Uterus (tissue), 4 donors: ENCODE results near the gene PREB. TPM values are rescaled to one million over a fixed set of nuclear protein-coding genes. Genes with fewer than 3 reads are reported as not detected.

Source experiments
- DNase-seq, 2 donors: peaks; one replicate each; pipeline ENCODE4 v3.0.0-alpha.2; 2019 to 2020
- H3K27ac ChIP-seq, 2 donors: fragments of 200-600 bp; sonication (generic); 1 replicate in 1 of 2; 2 replicates in 1 of 2; pipeline ENCODE4 v1.5.1; 2016 to 2018
- H3K27me3 ChIP-seq, 2 donors: fragments of 200-600 bp; sonication (generic); one replicate each; pipeline ENCODE4 v1.5.1; 2018 to 2019; ENCODE audit warnings: control low read depth in 1 of 2
- H3K36me3 ChIP-seq, 2 donors: fragments of 200-600 bp; sonication (generic); one replicate each; pipeline ENCODE4 v1.5.1; 2019; ENCODE audit warnings: control low read depth in 1 of 2
- H3K4me1 ChIP-seq, 2 donors: fragments of 200-600 bp; sonication (generic); one replicate each; pipeline ENCODE4 v1.5.1; 2018 to 2019; ENCODE audit warnings: control low read depth in 1 of 2
- H3K4me3 ChIP-seq, 2 donors: fragments of 200-600 bp; sonication (generic); 1 replicate in 1 of 2; 2 replicates in 1 of 2; pipeline ENCODE4 v1.5.1; 2018 to 2019; ENCODE audit warnings: mild to moderate bottlenecking in 1 of 2
- H3K9me3 ChIP-seq, 2 donors: fragments of 200-600 bp; sonication (generic); one replicate each; pipeline ENCODE4 v1.5.1; 2019; ENCODE audit warnings: control low read depth in 1 of 2
- CTCF ChIP-seq, 4 experiments: fragments of 200-600 bp in 2 of 4; fragments of 450-650 bp in 2 of 4; sonication (generic) in 2 of 4; IDR thresholded peaks; one replicate each; pipeline ENCODE4 v1.5.1; 2016 to 2019; ENCODE audit warnings: antibody characterized with exemption in 4 of 4, mild to moderate bottlenecking in 2 of 4, moderate library complexity in 1 of 4
- POLR2A ChIP-seq, 2 donors: fragments of 450-650 bp; IDR thresholded peaks; one replicate each; pipeline ENCODE4 v1.6.1; 2016; ENCODE audit warnings: antibody characterized with exemption in 2 of 2, mild to moderate bottlenecking in 1 of 2, moderate library complexity in 1 of 2
- intact Hi-C: fragments of 100-400 bp; cut with DNase I; formaldehyde crosslinking; loops from one replicate; pipeline ENCODE4 v1.15.1; 2023; ENCODE audit warnings: low total_unique reads
- total RNA-seq, 4 donors: library from RNA; depleted of rRNA in 3 of 4; stranded (reverse); fragments of >200 nt in 3 of 4; gene quantifications; one replicate each; pipeline versions ENCODE4 v1.1.0 to v1.2.4, GENCODE V29; 2014 to 2023
- donor health status: DM: yes; HTN: yes; CAD: no.

The PREB gene
- total RNA-seq, 4 donors from 2014 or later = 37.7 to 91.0 (median 62.9) TPM

DNA sequence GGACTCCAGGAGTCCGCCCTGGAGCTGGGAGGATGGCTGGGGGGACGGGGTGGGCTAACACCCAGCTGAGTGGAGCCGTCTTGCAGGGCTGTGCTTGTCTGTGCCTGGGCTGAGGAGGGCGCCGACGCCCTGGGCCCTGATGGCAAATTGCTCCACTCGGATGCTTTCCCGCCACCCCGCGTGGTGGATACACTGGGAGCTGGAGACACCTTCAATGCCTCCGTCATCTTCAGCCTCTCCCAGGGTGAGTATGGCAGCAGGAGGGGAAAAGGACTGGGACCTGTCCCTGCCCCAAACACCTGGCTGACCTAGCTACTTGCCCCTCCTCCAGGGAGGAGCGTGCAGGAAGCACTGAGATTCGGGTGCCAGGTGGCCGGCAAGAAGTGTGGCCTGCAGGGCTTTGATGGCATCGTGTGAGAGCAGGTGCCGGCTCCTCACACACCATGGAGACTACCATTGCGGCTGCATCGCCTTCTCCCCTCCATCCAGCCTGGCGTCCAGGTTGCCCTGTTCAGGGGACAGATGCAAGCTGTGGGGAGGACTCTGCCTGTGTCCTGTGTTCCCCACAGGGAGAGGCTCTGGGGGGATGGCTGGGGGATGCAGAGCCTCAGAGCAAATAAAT is 35.0 kb downstream of the PREB start:
- Histone ChIP-seq H3K4me1 (no peaks in the 10 kb centered on the region), H3K4me3 (no peak overlapping the region), H3K27ac (no peak overlapping the region), H3K36me3 (no peaks in the 10 kb centered on the region), H3K9me3 (no peaks in the 10 kb centered on the region), H3K27me3 (no peaks in the 10 kb centered on the region)
- no peak for TF ChIP-seq POLR2A (IDR thresholded peaks at IDR 0.05)
- TF ChIP-seq CTCF (IDR thresholded peaks at IDR 0.05) = no peak
- intact Hi-C loops = loop anchor here (5.0 kb wide), 1 partner anchor 108 kb away; no protein-coding TSS in a partner anchor
- DNase-seq = no peak

DNA sequence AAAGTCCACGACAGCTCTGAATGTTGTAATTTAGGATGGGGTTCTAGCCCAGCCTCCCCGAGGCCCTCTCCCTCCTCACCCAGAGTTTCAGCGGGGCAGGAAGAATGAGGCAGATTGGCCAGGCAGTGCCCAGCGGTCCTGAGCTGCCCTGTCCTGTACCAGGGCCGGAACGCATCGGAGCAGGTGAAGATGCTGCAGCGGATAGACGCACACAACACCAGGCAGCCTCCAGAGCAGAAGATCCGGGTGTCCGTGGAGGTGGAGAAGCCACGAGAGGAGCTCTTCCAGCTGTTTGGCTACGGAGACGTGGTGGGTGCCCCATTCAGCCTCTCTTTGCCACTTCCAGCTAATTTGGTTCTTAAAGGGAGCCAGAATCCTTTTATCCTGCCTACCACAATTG is 37.1 kb downstream of the PREB start:
- no peak for TF ChIP-seq POLR2A (IDR thresholded peaks at IDR 0.05)
- TF ChIP-seq CTCF (IDR thresholded peaks at IDR 0.05) = no peak

DNA sequence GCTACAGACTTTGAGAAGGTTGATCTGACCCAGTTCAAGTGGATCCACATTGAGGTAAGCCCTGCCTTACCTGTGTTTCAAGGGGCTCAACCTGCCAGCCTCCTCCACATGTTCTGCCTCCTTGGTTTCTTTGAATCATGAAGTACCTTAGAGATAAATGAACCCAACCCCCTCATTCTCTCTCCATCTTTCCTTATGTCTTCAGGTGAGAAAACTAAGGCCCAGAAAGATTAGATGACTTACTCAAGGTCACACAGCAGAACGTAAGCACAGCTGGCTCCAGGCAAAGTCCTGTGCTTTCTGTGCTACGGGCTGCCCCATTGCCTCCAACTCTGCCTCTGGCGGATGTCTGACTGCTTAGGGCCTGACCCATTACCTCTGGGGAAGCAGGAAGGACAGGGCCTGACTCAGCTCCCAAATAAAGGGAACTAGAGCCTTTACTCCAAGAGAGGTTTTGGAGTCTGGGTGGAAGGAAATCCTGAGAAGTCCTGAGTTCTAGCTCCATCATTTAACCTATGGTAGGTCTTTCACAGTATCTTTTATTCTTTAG is 37.6 kb downstream of the PREB start:
- Histone ChIP-seq H3K27me3 (no peaks in the 10 kb centered on the region), H3K9me3 (no peaks in the 10 kb centered on the region), H3K36me3 (no peaks in the 10 kb centered on the region), H3K4me3 (no peak overlapping the region), H3K27ac (no peak overlapping the region), H3K4me1 (no peaks in the 10 kb centered on the region)
- DNase-seq = no peak
- intact Hi-C loops = loop anchor here (5.0 kb wide), 1 partner anchor 110 kb away; no protein-coding TSS in a partner anchor
- TF ChIP-seq POLR2A (IDR thresholded peaks at IDR 0.05) = no peak
- TF ChIP-seq CTCF (IDR thresholded peaks at IDR 0.05) = no peak

More for the DNA sequence above, 37.1 kb downstream of the PREB start:
- DNase-seq = no peak
- H3K27ac ChIP-seq = no peak overlapping the region
- no peaks in the 10 kb centered on the region for H3K27me3 ChIP-seq
- intact Hi-C loops = loop anchor here (5.0 kb wide), 1 partner anchor 110 kb away; no protein-coding TSS in a partner anchor
- no peaks in the 10 kb centered on the region for H3K36me3 ChIP-seq
- no peaks in the 10 kb centered on the region for H3K4me1 ChIP-seq
- no peak overlapping the region for H3K4me3 ChIP-seq
- no peaks in the 10 kb centered on the region for H3K9me3 ChIP-seq

DNA sequence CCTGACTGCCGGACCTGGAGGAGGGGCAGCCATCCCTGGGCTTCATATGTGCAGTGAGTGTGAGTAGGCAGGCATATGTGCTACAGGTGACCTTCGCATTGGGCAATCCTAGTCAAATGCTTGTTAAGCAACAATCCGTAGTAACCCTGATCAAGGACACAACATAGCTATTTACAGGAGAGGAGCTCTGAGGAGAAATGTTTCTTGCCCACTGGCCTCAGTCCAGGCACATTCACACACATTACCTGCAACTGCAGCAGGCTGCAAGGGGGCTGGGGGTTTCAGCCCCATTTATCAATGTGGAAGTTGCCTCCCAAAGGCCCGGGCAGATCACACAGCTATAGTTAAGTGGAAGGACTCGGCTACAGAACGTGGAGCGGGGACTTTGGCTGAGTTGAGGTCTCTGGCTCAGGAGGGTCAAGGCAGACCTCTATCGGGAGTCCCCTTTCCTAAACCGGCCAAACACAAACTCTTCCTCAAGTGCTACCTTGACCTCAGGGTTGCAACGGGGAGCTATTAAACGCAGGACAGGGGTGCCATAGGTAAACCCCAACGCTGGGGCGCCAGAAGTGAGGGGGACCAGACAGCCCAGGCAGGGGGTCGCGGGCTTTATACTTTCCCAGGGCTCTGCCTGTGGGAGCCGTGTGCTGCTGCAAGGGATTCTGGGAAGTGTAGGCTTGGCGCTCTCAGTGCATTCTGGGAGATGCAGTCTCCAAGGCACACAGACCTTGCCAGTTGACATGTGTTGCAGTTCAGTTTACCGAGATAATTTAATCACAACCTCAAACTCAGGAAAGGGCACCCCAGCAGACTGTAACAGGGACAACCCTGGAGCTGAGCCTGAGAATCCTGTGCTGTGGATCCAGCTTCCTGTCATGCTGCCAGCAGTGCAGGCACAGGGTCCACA is 38.4 kb downstream of the PREB start:
- peak; percentile 52 to 70 for DNase-seq
- Histone ChIP-seq H3K27ac (no peak overlapping the region), H3K4me3 (peak overlapping the region; percentile 13 to 17), H3K9me3 (no peaks in the 10 kb centered on the region), H3K36me3 (no peaks in the 10 kb centered on the region), H3K27me3 (no peaks in the 10 kb centered on the region), H3K4me1 (no peaks in the 10 kb centered on the region)
- intact Hi-C loops = loop anchor here (5.0 kb wide), 1 partner anchor 111 kb away; no protein-coding TSS in a partner anchor
- TF ChIP-seq CTCF (IDR thresholded peaks at IDR 0.05) (no peak), POLR2A (IDR thresholded peaks at IDR 0.05) (no peak)

- no peaks in the 10 kb centered on the region for H3K9me3 ChIP-seq
- H3K36me3 ChIP-seq = no peaks in the 10 kb centered on the region
- no peak overlapping the region for H3K4me3 ChIP-seq
- no peak for DNase-seq
- no peak for TF ChIP-seq POLR2A (IDR thresholded peaks at IDR 0.05)
- no peak for TF ChIP-seq CTCF (IDR thresholded peaks at IDR 0.05)
- no peaks in the 10 kb centered on the region for H3K4me1 ChIP-seq
- intact Hi-C loops = loop anchor here (5.0 kb wide), 1 partner anchor 112 kb away; no protein-coding TSS in a partner anchor
- no peak overlapping the region for H3K27ac ChIP-seq
- no peaks in the 10 kb centered on the region for H3K27me3 ChIP-seq
Observed at GRCh38 chr2:27095427-27095744, 39.0 kb downstream of the PREB start.
